IPS-20b (cell line): ENCODE results near the gene MCAT.

ENCODE experiments used
- H3K27ac ChIP-seq: one replicate; pipeline ENCODE4 v1.5.1; 2013; ENCODE audit warnings: low read length
- H3K27me3 ChIP-seq: 2 replicates; pipeline ENCODE4 v1.6.1; 2013; ENCODE audit warnings: mild to moderate bottlenecking, low read length, inconsistent platforms; ENCODE audit not compliant: insufficient read depth
- H3K36me3 ChIP-seq: 2 replicates; pipeline ENCODE4 v1.6.1; 2013; ENCODE audit warnings: low read depth, mild to moderate bottlenecking, inconsistent platforms, low read length, moderate library complexity; ENCODE audit not compliant: insufficient read depth
- H3K4me1 ChIP-seq: 2 replicates; pipeline ENCODE4 v1.6.1; 2013; ENCODE audit warnings: mild to moderate bottlenecking, control low read depth, inconsistent platforms, low read length, moderate library complexity; ENCODE audit not compliant: insufficient read depth
- H3K4me3 ChIP-seq: 2 replicates; pipeline ENCODE4 v1.5.1; 2013; ENCODE audit warnings: mild to moderate bottlenecking, low read length, inconsistent platforms
- H3K9ac ChIP-seq: 2 replicates; pipeline ENCODE4 v1.6.1; 2013; ENCODE audit warnings: low read depth, mild to moderate bottlenecking, inconsistent platforms, low read length, moderate library complexity
- H3K9me3 ChIP-seq: 2 replicates; pipeline ENCODE4 v1.6.1; 2013; ENCODE audit warnings: mild to moderate bottlenecking, low read depth, low read length, inconsistent platforms; ENCODE audit not compliant: insufficient read depth

The MCAT gene

GRCh38 chr22:43142880-43143562 is at the start of gene MCAT:
Gene MCAT, minus strand, starts transcription at chr22:43143398. Its CDS starts 50 bp downstream, at chr22:43143348.
- H3K4me3 ChIP-seq, result peak within 1 kb of the TSS; percentile 73
- H3K27ac ChIP-seq, result no peak within 1 kb of the TSS
- H3K9me3 ChIP-seq, result no peaks in the 10 kb centered on the region
- H3K4me1 ChIP-seq, result no peaks in the 10 kb centered on the region
- H3K9ac ChIP-seq, result peak within 1 kb of the TSS; percentile 70; the same call in 1 of the 2 replicates
- peaks cover 33% of the 10 kb centered on the region for H3K36me3 ChIP-seq
- H3K27me3 ChIP-seq, result no peaks in the 10 kb centered on the region

GRCh38 chr22:43191831-43192230 is 48.6 kb upstream of the MCAT start:
- H3K27ac ChIP-seq, result no peak overlapping the region
- H3K9me3 ChIP-seq, result no peaks in the 10 kb centered on the region
- no peak overlapping the region for H3K9ac ChIP-seq
- no peaks in the 10 kb centered on the region for H3K27me3 ChIP-seq
- no peaks in the 10 kb centered on the region for H3K36me3 ChIP-seq
- H3K4me1 ChIP-seq, result no peaks in the 10 kb centered on the region; the same call in 1 of the 2 replicates
- H3K4me3 ChIP-seq, result no peak overlapping the region

GRCh38 chr22:43188829-43189545 is 45.8 kb upstream of the MCAT start:
- Histone ChIP-seq H3K27ac (no peak overlapping the region), H3K27me3 (no peaks in the 10 kb centered on the region), H3K4me1 (peaks cover 6% of the 10 kb centered on the region), H3K4me3 (no peak overlapping the region), H3K36me3 (0 out of 2 replicates have a peak, but pooled peaks cover under 1% of the 10 kb centered on the region), H3K9me3 (no peaks in the 10 kb centered on the region), H3K9ac (no peak overlapping the region)

GRCh38 chr22:43187171-43188099 is 44.2 kb upstream of the MCAT start:
- peak overlapping the region; percentile 77 for H3K4me3 ChIP-seq
- no peaks in the 10 kb centered on the region for H3K9me3 ChIP-seq
- H3K27me3 ChIP-seq, result no peaks in the 10 kb centered on the region
- peaks cover 6% of the 10 kb centered on the region for H3K4me1 ChIP-seq
- peak overlapping the region; percentile 79; the same call in 1 of the 2 replicates for H3K9ac ChIP-seq
- H3K27ac ChIP-seq, result no peak overlapping the region
- H3K36me3 ChIP-seq, result peaks cover 15% of the 10 kb centered on the region; the same call in 1 of the 2 replicates

GRCh38 chr22:43186272-43187170 is 43.3 kb upstream of the MCAT start, which contains the start of gene TTLL12:
Gene TTLL12, minus strand, starts transcription at chr22:43187134. Its CDS starts 65 bp downstream, at chr22:43187069.
- no peaks in the 10 kb centered on the region for H3K9me3 ChIP-seq
- H3K27ac ChIP-seq, result no peak within 1 kb of the TSS
- H3K27me3 ChIP-seq, result no peaks in the 10 kb centered on the region
- peaks cover 24% of the 10 kb centered on the region; the same call in 1 of the 2 replicates for H3K36me3 ChIP-seq
- H3K4me1 ChIP-seq, result peaks cover 6% of the 10 kb centered on the region
- H3K9ac ChIP-seq, result peak within 1 kb of the TSS; percentile 94
- H3K4me3 ChIP-seq, result peak within 1 kb of the TSS; percentile 97

GRCh38 chr22:43185860-43186261 is 42.7 kb upstream of the MCAT start:
- Histone ChIP-seq H3K27ac (no peak overlapping the region), H3K9ac (peak overlapping the region; percentile 94; the same call in 1 of the 2 replicates), H3K4me1 (peaks cover 6% of the 10 kb centered on the region), H3K4me3 (peak overlapping the region; percentile 97), H3K27me3 (no peaks in the 10 kb centered on the region), H3K9me3 (no peaks in the 10 kb centered on the region), H3K36me3 (peaks cover 30% of the 10 kb centered on the region)

GRCh38 chr22:43183496-43184277 is 40.5 kb upstream of the MCAT start:
- Histone ChIP-seq H3K27ac (no peak overlapping the region), H3K4me1 (peaks cover 6% of the 10 kb centered on the region), H3K9me3 (no peaks in the 10 kb centered on the region), H3K27me3 (no peaks in the 10 kb centered on the region), H3K4me3 (no peak overlapping the region), H3K9ac (no peak overlapping the region), H3K36me3 (peaks cover 51% of the 10 kb centered on the region)

- no peak overlapping the region for H3K4me3 ChIP-seq
- no peaks in the 10 kb centered on the region for H3K9me3 ChIP-seq
- H3K9ac ChIP-seq, result no peak overlapping the region
- H3K27me3 ChIP-seq, result no peaks in the 10 kb centered on the region
- peaks cover 6% of the 10 kb centered on the region for H3K4me1 ChIP-seq
- H3K27ac ChIP-seq, result no peak overlapping the region
- H3K36me3 ChIP-seq, result peaks cover 57% of the 10 kb centered on the region
These were observed 39.5 kb upstream of the MCAT start for GRCh38 chr22:43182726-43183125.

GRCh38 chr22:43182118-43182517 is 38.9 kb upstream of the MCAT start:
- peaks cover 62% of the 10 kb centered on the region for H3K36me3 ChIP-seq
- no peaks in the 10 kb centered on the region for H3K9me3 ChIP-seq
- no peaks in the 10 kb centered on the region for H3K27me3 ChIP-seq
- H3K9ac ChIP-seq, result no peak overlapping the region
- H3K27ac ChIP-seq, result no peak overlapping the region
- H3K4me3 ChIP-seq, result no peak overlapping the region
- peaks cover 6% of the 10 kb centered on the region for H3K4me1 ChIP-seq
